ENCODE results near the gene TTC34.

TTC34 gene

GRCh38 chr1:2594001-2594640, 207.4 kb downstream of the TTC34 start:
- no peak overlapping the region for H3K4me3 ChIP-seq (ENCODE audit: low read depth, low read length)

GRCh38 chr1:2593251-2593878, 208.1 kb downstream of the TTC34 start:
- H3K4me3 ChIP-seq (ENCODE audit: low read depth, low read length), result no peak overlapping the region

DNA sequence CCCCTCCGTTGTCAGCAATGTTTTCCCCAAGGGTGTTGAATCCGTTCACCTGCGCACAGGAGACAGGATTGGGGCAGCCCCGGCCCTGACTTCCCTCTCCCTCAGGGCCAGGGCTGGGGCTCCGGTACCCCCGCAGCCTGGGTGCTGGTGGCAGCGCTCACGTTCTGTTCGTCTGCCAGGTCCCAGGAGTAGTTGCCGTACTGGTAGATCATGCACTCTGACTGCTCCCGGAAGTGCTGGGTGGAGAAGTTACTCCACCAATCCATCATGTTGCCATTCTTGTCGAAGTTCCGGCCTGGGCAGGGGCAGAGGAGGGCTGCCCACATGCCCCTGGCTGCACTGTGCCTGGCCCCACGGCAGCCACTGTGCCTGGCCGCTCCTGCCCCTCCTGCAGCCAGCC, 208.8 kb downstream of the TTC34 start:
- no peak overlapping the region for H3K4me3 ChIP-seq (ENCODE audit: low read depth, low read length)

DNA sequence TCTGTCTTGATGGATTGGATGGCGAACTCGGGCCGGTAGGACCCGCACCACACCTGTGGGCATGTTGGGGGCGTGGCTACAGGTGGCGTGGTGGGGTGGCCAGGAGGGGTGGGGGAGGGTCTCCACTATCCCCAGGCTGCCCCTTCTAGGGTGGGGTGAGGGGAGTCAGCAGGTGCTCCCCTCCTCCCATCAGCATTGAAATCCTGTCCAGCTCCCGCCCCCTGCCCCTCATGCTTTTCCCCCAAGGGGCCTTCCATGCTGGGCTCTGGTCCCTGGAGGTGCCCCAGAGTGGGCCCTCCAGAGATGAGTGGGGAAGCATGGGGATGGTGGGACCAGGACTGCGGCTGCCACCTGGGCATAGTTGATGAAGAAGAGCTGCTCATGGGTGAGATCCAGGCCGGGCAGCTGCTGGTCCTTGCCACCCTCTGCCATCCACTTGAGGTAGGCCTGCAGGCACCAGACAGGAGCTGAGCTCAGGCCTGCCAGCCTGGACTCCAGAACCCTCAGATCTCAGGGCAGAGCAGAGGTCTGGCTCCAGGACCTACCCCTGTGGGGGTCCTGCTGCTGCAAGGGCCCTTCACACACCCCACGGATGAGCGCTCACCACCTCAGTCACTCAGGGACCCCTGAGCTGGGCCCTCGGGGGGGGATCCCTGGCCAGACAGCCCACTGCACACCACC, 209.8 kb downstream of the TTC34 start:
- no peak overlapping the region for H3K4me3 ChIP-seq (ENCODE audit: low read depth, low read length)

DNA sequence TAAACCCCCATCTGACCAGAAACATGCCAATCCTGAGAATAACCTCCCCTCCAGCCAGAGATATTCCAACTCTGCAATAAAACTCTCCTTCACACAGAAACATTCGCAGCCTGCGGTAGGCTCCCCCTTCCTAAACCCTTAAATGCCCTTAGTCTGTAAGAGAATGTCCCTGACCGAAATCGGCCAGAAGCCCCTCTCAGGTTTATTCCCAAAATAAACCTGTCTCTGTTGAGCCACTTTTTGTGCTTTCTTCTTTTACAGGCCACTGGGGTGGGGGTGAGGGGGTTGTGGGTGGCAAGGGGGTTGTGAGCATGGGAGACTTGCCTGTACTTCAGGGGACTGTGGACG, 210.3 kb downstream of the TTC34 start:
- H3K4me3 ChIP-seq (ENCODE audit: low read depth, low read length), result no peak overlapping the region

- H3K4me3 ChIP-seq (ENCODE audit: low read depth, low read length), result no peak overlapping the region
Observed at GRCh38 chr1:2590233-2591141, 211.0 kb downstream of the TTC34 start.

DNA sequence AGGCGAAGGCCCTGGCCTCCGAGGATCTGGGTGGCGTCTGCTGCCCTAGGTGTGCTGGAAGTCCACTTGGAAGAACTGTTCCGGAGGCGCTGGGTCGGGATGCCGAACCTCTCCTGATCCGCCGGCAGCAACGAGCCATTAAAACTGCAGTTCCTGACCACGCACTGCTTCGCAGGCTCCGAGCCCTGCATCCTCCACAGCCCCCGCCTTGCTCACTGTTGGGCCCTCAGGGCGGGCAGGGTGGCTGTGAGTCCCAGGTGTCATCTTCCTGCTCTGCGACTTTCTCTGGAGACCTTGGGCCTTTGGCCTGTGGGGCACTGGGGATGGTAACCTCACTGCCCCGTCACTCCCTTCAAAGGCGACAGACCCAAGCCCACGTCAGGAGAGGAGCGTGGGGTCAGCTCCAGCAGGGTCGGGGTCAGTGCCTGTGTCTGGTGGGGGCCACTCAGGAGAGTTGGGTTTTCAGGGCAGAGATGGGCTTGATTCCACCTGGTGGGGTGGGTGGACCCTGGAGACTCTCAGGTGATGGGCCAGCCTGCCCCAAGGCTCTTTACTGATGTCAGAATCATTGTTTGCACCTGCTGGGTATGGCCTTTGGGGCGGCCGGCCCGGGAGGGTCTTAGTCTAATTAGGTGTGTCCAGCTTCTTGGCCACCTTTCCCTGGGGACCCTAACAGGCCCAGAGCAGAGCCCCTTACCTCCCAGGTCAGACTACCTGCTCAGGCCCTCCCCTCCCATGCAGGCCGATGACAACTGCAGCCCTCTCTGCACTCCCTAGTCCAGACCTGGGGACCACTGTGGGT, 211.9 kb downstream of the TTC34 start:
- no peak overlapping the region for H3K4me3 ChIP-seq (ENCODE audit: low read depth, low read length)

DNA sequence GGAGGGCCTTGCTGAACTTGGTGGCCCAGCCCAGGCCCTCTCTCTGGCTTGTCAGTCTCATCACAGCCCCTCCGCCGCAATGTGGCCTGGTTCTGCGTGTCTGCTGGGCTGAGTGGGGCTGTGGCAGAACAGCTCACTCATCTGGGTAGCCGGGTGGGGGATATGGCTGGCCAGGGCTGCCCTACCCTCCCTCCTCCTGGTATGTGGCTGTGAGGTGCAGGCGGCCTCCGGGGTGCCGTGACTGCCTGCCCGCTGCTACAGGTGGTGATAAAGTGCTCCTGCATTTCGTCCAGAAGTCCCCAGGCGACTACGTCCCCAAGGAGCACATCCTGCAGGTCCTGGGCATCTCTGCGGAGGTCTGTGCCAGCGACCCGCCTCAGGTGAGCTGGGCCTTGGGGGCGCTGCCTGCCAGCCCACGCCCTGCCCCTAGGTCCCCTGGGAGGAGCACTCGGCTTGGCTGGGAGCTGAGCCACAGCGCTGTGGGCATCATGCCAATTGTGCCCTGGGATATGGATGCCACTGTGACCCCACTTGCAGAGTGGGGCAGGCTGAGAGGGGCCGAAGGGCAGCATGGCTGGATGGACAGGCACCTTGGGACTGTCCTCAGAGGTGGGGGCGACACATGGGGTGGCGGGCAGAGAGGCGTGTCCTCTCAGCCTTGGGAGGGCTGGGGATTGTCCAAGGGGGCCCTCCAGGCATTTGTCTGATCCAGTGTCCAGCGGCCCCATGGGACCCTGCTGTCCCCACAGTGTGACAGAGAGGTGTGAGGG, 212.6 kb downstream of the TTC34 start:
- no peak overlapping the region for H3K4me3 ChIP-seq (ENCODE audit: low read depth, low read length)

- no peak overlapping the region for H3K4me3 ChIP-seq (ENCODE audit: low read depth, low read length)
Observed at GRCh38 chr1:2587860-2588571, 213.5 kb downstream of the TTC34 start.

GRCh38 chr1:2587071-2587859, 214.2 kb downstream of the TTC34 start:
- peak overlapping the region; percentile 70 for H3K4me3 ChIP-seq (ENCODE audit: low read depth, low read length)

GRCh38 chr1:2586154-2587070, 215.1 kb downstream of the TTC34 start, which contains the start of gene PRXL2B:
Gene PRXL2B, plus strand, starts transcription at chr1:2586777. Its CDS starts 109 bp downstream, at chr1:2586886.
- peak within 1 kb of the TSS; percentile 75 for H3K4me3 ChIP-seq (ENCODE audit: low read depth, low read length)
